GM12873 (cell line): ENCODE data around the gene INSYN2A.

Source experiments
- CTCF ChIP-seq: IDR thresholded peaks from 2 replicates; pipeline ENCODE4 v1.5.1; 2012; ENCODE audit warnings: low read depth, mild to moderate bottlenecking, moderate library complexity, low read length, control low read depth; ENCODE audit not compliant: insufficient read depth; ENCODE audit errors: missing control alignments

Gene INSYN2A

GRCh38 chr10:127196282-127197153 is at the start of gene INSYN2A:
INSYN2A (minus strand) TSS chr10:127196591; CDS start chr10:127176395, 20,196 bp downstream.
- TF ChIP-seq CTCF: no peak

GRCh38 chr10:127245456-127245855 is 49.1 kb upstream of the INSYN2A start:
- TF ChIP-seq CTCF: no peak

GRCh38 chr10:127243490-127244272 is 47.3 kb upstream of the INSYN2A start:
- TF ChIP-seq CTCF: no peak

- no peak for TF ChIP-seq CTCF
These were observed 46.5 kb upstream of the INSYN2A start for GRCh38 chr10:127242914-127243313.

- TF ChIP-seq CTCF: no peak
These were observed 39.9 kb upstream of the INSYN2A start for GRCh38 chr10:127236266-127236665.

- no peak for TF ChIP-seq CTCF
These were observed 38.0 kb upstream of the INSYN2A start for GRCh38 chr10:127234306-127234800.

- TF ChIP-seq CTCF: no peak
These were observed 31.9 kb upstream of the INSYN2A start for GRCh38 chr10:127228195-127228787.
